Stimulated activated CD4-positive, alpha-beta T cell treated with anti-CD3 and anti-CD28 coated beads, Interleukin-12 subunit alpha, Interleukin-12 subunit beta, amount 100 ng/mL, for 48 hours (primary cell): ENCODE results near the gene MILR1.
A peak's percentile ranks its signal among the peaks of the same experiment; 100 is the strongest.
"Not testable (repeated sequence)": the region's sequence is repeated elsewhere in the genome, so short reads cannot be mapped to it uniquely, and the experiment has no call there.

Source experiments
- DNase-seq, 3 donors: peaks; one replicate each; pipeline ENCODE4 v3.0.0-alpha.2; 2020; ENCODE audit warnings: low read depth in 2 of 3, low spot score in 1 of 3

MILR1 gene

DNA sequence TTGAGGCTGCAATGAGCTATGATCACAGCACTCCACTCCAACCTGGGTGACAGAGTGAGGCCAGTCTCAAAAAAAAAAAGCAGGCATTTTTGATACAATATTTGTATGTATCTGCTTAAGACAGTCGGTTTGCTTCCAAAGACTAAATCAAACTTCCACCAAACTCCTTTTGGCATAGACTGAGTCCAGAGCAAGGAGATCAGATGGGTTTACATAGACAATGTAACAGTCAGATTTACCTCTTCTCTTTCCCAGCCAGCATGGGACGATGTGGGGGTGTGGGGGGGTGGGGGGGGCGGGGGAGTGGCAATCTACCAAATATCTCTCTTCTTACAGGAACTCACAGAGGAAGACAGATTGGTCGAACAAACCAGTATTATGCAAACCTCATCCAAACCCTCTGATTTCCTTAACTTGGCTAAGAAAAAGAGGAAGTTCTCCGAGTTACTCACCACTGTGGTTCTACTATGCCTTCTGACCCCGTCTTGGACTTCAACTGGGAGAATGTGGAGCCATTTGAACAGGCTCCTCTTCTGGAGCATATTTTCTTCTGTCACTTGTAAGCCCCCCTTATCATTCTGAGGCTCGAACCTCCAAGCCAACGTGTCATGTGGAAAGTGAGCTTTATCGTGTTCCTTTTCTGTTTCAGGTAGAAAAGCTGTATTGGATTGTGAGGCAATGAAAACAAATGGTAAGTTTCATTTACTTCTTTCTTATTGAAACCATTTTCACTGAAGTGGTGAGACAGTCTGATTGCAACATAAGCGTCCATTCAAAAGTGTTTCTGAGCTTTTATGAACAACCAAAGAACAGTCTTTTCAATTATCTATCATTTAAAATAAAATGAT, at the start of gene MILR1:
Gene MILR1 (plus strand): TSS at position 451 of the 848 bp plus-strand sequence. CDS start 54 bp downstream, at position 505.
- no peak for DNase-seq

- DNase-seq = no peak
Observed at GRCh38 chr17:64399767-64400156, 49.2 kb upstream of the MILR1 start.

GRCh38 chr17:64400642-64401041, 48.3 kb upstream of the MILR1 start:
- no peak for DNase-seq

GRCh38 chr17:64401244-64401860, 47.6 kb upstream of the MILR1 start:
- no peak for DNase-seq

DNA sequence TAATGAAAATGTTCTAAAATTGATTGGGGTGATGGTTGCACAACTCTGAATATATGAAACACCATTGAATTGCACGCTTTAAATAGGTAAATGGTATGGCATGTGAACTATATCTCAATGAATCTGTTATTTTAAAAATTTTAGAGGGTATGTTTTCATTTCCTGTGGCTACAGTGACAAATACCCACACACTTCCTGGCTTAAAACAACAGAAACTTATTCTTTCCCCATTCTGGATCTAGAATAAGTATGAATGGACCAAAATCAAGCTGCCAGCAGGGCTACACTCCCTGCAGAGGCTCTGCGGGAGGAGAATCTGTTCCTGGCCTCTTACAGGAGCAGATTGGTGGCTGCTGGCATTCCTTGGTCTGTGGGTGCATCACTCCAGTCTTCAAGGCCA, 47.0 kb upstream of the MILR1 start:
- no peak for DNase-seq

- no peak for DNase-seq
Observed at GRCh38 chr17:64402469-64402868, 46.4 kb upstream of the MILR1 start.

GRCh38 chr17:64403881-64404460, 44.9 kb upstream of the MILR1 start:
- no peak for DNase-seq

DNA sequence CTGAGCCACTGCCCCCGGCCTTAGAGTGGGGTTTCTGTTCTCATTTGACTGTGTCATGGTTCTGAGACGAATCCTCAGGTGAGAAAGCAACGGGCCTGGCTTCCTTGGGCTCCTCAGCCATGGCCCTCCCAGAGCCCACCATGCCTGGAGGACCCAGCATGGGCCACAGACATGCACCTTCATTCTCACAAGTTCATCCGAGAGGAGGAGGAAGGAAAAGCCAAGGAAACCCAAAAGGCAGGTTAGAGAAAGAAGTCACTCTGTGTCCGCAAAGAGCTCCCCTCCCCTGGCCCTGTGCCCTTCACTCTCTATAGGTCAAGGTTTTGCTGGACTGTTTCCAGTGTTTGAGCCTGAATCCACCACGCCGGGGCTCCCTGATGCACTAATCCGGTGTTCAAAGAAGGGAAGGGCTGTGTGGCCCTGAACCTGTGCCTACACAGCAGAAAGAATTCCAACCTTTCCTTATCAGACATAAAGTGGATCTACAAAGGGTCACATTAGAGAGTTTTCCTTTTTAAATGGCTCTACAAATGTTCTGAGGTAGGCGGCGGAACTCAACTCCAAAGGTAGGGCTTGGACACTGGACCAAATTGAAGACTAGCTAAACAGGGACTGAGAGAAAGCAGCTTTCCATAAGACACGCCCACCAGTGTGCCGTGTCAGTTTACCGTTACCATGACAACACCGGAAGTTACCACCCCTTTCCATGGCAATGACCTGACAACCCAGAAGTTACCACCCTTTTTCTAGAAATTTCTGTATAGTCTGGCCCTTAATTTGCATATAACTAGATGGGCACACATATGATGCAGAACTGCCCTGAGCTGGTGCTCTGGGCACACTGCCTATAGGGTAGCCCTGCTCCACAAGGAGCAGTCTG, 42.4 kb upstream of the MILR1 start:
- DNase-seq = no peak

- DNase-seq = no peak
Observed at GRCh38 chr17:64410750-64411490, 38.0 kb upstream of the MILR1 start.

DNA sequence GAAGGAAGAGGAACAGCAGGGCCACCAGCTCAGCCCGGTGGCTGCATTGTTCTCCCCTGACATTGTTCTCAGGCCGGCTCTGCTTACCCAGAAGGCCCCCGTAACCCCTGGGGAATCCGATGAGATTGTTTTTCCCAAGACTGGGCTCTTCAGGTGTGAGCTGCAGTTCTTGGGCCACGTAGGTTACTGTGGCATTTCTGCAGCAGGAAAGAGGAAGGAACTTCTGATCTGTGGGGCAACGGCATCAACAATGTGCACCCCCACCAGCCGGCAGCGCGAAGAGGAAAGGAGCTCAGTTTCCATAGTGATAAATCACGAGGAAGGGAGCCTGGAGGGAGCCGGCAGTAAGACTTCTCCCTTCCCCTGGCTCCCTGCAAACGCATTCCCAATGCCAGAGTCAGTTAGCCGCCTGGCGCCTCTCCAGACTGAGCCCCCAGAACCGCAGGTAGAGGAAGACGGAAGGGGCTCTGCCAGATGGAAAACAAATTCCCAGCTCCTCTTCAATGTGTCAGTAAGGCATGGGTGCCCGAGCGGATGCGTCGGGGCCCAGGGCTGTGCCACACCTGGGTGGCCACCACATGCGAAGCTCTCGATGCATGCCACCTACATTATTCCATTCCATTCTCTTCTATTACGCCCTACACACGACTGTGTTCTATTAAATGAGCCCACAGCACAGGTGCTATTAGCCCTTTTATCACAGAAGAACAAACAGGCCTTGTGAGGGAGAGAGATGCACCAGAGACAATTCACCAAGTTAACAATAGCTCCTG, 36.7 kb upstream of the MILR1 start:
- DNase-seq = no peak

GRCh38 chr17:64412944-64413381, 36.0 kb upstream of the MILR1 start:
- DNase-seq = no peak

- DNase-seq = no peak
Observed at GRCh38 chr17:64413513-64413912, 35.4 kb upstream of the MILR1 start.

DNA sequence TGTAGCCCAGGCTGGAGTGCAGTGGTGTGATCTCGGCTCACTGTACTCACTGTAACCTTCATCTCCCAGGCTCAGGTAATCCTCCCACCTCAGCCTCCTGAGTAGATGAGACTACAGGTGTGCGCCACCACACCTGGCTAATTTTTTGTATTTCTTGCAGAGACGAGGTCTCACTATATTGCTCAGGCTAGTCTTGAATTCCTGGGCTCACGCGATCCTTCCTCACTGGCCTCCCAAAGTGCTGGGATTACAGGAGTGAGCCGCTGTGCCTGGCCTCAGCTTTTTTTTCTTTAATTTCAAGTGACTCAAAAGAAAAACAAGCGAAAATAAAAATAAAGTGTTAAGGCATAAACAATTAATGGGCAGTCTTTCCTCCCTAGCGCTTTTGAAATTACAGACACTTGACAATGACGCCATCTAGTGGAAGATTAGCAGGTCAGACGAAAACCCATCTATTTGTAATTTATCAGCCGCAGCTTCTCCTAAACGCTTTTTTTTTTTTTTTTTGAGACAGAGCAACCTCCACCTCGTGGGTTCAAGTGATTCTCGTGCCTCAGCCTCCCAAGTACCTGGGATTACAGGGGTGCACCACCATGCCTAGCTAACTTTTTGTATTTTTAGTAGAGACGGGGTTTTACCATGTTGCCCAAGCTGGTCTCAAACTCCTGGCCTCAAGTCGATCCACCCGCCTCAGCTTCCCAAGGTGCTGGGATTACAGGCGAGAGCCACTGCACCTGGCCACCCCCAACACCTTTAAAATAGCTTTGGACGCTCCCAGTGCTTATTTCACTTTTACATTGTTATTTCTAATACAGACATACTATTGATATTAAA, 30.2 kb upstream of the MILR1 start:
- DNase-seq = peak in 1 of 3 donors; percentile 19

DNA sequence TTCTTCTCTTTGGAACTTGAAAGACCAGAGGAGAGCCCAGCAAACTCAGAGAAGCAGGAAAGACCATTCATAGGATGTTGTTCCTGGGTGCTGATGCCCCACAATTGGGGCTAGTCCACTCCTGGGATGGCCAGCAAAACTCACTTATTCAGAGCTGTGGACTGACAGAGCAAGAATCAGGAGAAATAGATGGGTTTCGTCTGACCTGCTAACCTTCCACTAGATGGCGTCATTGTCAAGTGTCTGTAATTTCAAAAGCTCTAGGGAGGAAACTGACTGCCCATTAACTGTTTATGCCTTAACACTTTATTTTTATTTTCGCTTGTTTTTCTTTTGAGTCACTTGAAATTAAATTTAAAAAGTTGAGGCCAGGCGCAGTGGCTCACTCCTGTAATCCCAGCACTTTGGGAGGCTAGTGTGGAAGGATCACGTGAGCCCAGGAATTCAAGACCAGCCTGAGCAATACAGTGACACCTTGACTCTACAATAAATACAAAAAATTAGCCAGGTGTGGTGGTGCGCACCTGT, 28.7 kb upstream of the MILR1 start:
- peak in 1 of 3 donors; percentile 56 for DNase-seq

DNA sequence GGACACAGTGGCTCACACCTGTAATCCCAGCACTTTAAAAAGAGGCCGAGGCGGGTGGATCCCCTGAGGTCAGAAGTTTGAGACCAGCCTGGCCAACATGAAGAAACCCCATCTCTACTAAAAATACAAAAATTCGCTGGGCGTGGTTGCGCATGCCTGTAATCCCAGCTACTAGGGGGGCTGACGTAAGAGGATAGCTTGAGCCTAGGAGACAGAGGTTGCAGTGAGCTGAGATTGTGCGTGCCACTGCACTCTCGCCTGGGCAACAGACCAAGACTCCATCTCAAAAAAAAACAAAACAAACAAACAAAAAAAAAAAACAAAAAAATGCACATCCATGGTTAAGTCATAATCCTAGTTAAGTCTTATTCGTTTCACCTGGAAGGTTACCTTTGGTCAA, 26.8 kb upstream of the MILR1 start:
- DNase-seq = not testable (repeated sequence)

DNA sequence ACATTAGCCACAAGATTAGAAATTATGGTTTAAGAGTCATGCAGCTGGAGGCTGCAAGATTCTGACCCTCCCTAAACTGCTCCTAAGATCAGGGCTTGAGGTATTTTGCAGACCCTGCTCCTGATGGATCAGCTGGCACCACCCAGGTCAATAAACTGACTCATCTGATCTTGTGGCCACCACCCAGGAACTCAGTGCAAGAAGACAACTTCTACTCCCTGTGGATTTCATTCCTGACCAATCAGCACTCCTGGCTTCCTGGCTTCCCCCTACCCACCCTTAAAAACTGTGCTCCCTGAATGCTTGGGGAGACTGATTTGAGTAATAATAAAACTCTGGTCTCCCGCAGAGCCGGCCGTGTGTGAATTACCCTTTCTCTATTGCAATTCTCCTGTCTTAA, 25.0 kb upstream of the MILR1 start:
- DNase-seq = no peak

DNA sequence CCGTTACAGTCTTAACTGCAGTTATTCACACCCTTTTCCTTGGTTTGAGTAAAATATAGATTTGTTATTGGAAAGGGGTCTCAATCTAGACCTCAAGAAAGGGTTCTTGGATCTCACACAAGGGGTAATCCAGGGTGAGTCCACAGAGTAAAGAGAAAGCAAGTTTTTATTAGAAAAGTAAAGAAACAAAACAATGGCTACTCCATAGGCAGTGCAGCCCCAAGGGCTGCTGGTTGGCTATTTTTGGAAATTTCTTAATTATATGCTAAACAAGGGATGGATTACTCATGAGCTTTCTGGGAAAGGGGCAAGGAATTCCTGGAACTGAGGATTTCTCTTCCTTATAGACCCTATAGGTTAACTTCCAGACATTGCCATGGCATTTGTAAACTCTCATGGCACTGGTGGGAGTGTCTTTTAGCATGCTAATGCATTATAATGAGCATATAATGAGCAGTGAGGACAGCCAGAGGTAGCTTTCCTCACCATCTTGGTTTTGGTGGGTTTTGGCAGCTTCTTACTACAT, 24.5 kb upstream of the MILR1 start:
- no peak for DNase-seq

DNA sequence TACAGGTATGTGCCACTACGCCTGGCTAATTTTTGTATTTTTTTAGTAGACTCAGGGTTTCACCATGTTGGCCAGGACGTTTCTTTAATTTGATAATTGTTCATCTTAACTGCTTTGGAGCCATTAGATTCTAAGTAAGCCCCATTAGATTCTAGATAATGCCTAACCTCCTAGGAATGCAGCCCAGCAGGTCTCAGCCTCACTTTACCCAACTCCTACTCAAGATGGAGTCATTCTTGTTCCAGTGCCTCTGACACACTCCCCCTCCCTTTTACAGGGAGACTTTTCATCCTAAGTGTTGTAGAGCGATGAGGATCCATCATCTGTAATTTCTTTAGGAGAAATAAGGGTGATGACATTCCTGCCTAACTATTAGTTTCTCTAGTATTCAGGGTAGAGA, 23.7 kb upstream of the MILR1 start:
- no peak for DNase-seq
